HG02840 (cell line): ENCODE results near the gene RUFY4.
A peak's percentile ranks its signal among the peaks of the same experiment; 100 is the strongest.

Experiments
- ATAC-seq: cut with Tn5 transposase; IDR thresholded peaks from one replicate; pipeline ENCODE4 v1.9.1; 2021; ENCODE audit warnings: mild to moderate bottlenecking, moderate library complexity, moderate number of reproducible peaks; ENCODE audit not compliant: unreplicated experiment, low FRiP score

RUFY4 gene

GRCh38 chr2:218068721-218069334 is at the start of gene RUFY4:
Gene RUFY4 (plus strand): TSS chr2:218069253. CDS start chr2:218070606, 1,353 bp downstream.
- peak; percentile 70 for ATAC-seq

- ATAC-seq, result no peak
Observed at GRCh38 chr2:218019411-218020060, 49.5 kb upstream of the RUFY4 start.

GRCh38 chr2:218020281-218020680 is 48.8 kb upstream of the RUFY4 start:
- ATAC-seq, result no peak

GRCh38 chr2:218020966-218021535 is 48.0 kb upstream of the RUFY4 start:
- no peak for ATAC-seq

GRCh38 chr2:218021536-218022071 is 47.4 kb upstream of the RUFY4 start:
- ATAC-seq, result no peak

- no peak for ATAC-seq
Observed at GRCh38 chr2:218022131-218022850, 46.8 kb upstream of the RUFY4 start.

GRCh38 chr2:218022851-218023530 is 46.1 kb upstream of the RUFY4 start:
- ATAC-seq, result no peak

GRCh38 chr2:218023636-218024035 is 45.4 kb upstream of the RUFY4 start:
- no peak for ATAC-seq

GRCh38 chr2:218024336-218024735 is 44.7 kb upstream of the RUFY4 start:
- no peak for ATAC-seq

- no peak for ATAC-seq
Observed at GRCh38 chr2:218024871-218025270, 44.2 kb upstream of the RUFY4 start.

GRCh38 chr2:218026244-218026643 is 42.8 kb upstream of the RUFY4 start:
- no peak for ATAC-seq

GRCh38 chr2:218026676-218027425 is 42.2 kb upstream of the RUFY4 start:
- ATAC-seq, result no peak

GRCh38 chr2:218027426-218028188 is 41.4 kb upstream of the RUFY4 start:
- no peak for ATAC-seq

- ATAC-seq, result no peak
Observed at GRCh38 chr2:218028189-218028495, 40.9 kb upstream of the RUFY4 start.

GRCh38 chr2:218028562-218029348 is 40.3 kb upstream of the RUFY4 start:
- ATAC-seq, result no peak

- no peak for ATAC-seq
Observed at GRCh38 chr2:218029366-218030360, 39.4 kb upstream of the RUFY4 start.
